Measurements from ENCODE around the gene DAB2IP. TPM values are rescaled to one million over a fixed set of nuclear protein-coding genes. Genes with fewer than 3 reads are reported as not detected.

The DAB2IP gene
- total RNA-seq, 2 experiments from 2014 or later, result 0.06 TPM; not detected in 1

- no peak for ATAC-seq (ENCODE audit: poor library complexity)
- TF ChIP-seq CTCF (IDR thresholded peaks at IDR 0.05), result no peak
- Histone ChIP-seq H3K9me3 (ENCODE audit: control insufficient read depth in 1 of 2, insufficient read depth in 1 of 2, low read length in 2 of 2) (no peaks in the 10 kb centered on the region), H3K36me3 (ENCODE audit: insufficient read depth, low read length) (no peaks in the 10 kb centered on the region), H3K4me1 (ENCODE audit: insufficient read depth, low read length) (no peaks in the 10 kb centered on the region), H3K4me3 (ENCODE audit: low read length) (no peak overlapping the region), H3K27ac (ENCODE audit: low read depth in 1 of 2, low read length in 2 of 2) (no peak overlapping the region), H3K27me3 (ENCODE audit: control insufficient read depth in 1 of 2, insufficient read depth in 2 of 2, low read length in 2 of 2) (no peaks in the 10 kb centered on the region)
- Mint-ChIP-seq H3K4me3 (no peak overlapping the region), H3K36me3 (ENCODE audit: low read depth) (no peaks in the 10 kb centered on the region), H3K4me1 (ENCODE audit: low read depth) (no peaks in the 10 kb centered on the region), H3K27me3 (no peaks in the 10 kb centered on the region), H3K27ac (no peak overlapping the region), H3K9me3 (no peaks in the 10 kb centered on the region)
- CTCF ChIA-PET, result no interaction called here
- intact Hi-C loops (cut with DNase I, micrococcal nuclease), result no loop called here
- DNase-seq, result no peak
- POLR2A ChIA-PET, result no interaction called here
These were observed 160.8 kb downstream of the DAB2IP start for GRCh38 chr9:121812159-121812735.

GRCh38 chr9:121813519-121814210, 162.2 kb downstream of the DAB2IP start:
- CTCF ChIA-PET, result no interaction called here
- H3K27me3 ChIP-seq (ENCODE audit: control insufficient read depth in 1 of 2, insufficient read depth in 2 of 2, low read length in 2 of 2), result no peaks in the 10 kb centered on the region
- H3K36me3 Mint-ChIP-seq (ENCODE audit: low read depth), result no peaks in the 10 kb centered on the region

DNA sequence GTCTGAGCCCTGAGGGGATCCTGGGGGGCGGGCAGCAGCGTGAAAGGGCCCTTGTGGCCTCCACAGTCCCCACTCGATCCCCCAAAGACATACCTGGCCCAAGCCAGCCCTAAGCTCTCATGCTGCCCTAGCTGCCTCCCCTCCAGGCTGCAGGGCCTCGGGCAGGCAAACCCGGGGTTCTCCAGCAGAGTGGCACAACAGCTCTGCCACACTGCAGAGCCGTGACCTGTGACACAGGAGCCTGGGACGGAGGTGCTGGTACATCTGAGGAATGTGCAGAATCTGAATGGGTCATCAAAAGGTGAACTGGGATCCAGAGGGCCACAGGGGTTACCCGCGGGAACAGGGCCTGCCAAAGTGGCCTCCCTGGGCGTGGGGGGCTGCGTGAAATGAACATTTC, 163.2 kb downstream of the DAB2IP start:
- no peak overlapping the region for H3K4me3 ChIP-seq (ENCODE audit: low read length)
- H3K9me3 ChIP-seq (ENCODE audit: control insufficient read depth in 1 of 2, insufficient read depth in 1 of 2, low read length in 2 of 2), result no peaks in the 10 kb centered on the region
- no peaks in the 10 kb centered on the region for H3K36me3 Mint-ChIP-seq (ENCODE audit: low read depth)
- no peak for TF ChIP-seq CTCF (IDR thresholded peaks at IDR 0.05)
- ATAC-seq (ENCODE audit: poor library complexity) (no peak), DNase-seq (no peak)
- H3K36me3 ChIP-seq (ENCODE audit: insufficient read depth, low read length), result no peaks in the 10 kb centered on the region
- POLR2A ChIA-PET, result no interaction called here
- no peaks in the 10 kb centered on the region for H3K27me3 ChIP-seq (ENCODE audit: control insufficient read depth in 1 of 2, insufficient read depth in 2 of 2, low read length in 2 of 2)
- H3K27me3 Mint-ChIP-seq, result no peaks in the 10 kb centered on the region
- no peak overlapping the region for H3K27ac Mint-ChIP-seq
- H3K27ac ChIP-seq (ENCODE audit: low read depth in 1 of 2, low read length in 2 of 2), result no peak overlapping the region
- H3K9me3 Mint-ChIP-seq, result no peaks in the 10 kb centered on the region
- H3K4me3 Mint-ChIP-seq, result no peak overlapping the region
- CTCF ChIA-PET, result no interaction called here
- H3K4me1 ChIP-seq (ENCODE audit: insufficient read depth, low read length), result no peaks in the 10 kb centered on the region
- no peaks in the 10 kb centered on the region for H3K4me1 Mint-ChIP-seq (ENCODE audit: low read depth)
- intact Hi-C loops (cut with DNase I, micrococcal nuclease), result no loop called here

More at GRCh38 chr9:121813519-121814210, 162.2 kb downstream of the DAB2IP start:
- no peaks in the 10 kb centered on the region for H3K36me3 ChIP-seq (ENCODE audit: insufficient read depth, low read length)
- no peaks in the 10 kb centered on the region for H3K9me3 Mint-ChIP-seq
- intact Hi-C loops (cut with DNase I, micrococcal nuclease), result no loop called here
- no peak overlapping the region for H3K4me3 ChIP-seq (ENCODE audit: low read length)
- POLR2A ChIA-PET, result no interaction called here
- H3K4me3 Mint-ChIP-seq, result no peak overlapping the region
- no peaks in the 10 kb centered on the region for H3K4me1 ChIP-seq (ENCODE audit: insufficient read depth, low read length)
- no peaks in the 10 kb centered on the region for H3K9me3 ChIP-seq (ENCODE audit: control insufficient read depth in 1 of 2, insufficient read depth in 1 of 2, low read length in 2 of 2)
- ATAC-seq (ENCODE audit: poor library complexity) (no peak), DNase-seq (no peak)
- H3K27ac ChIP-seq (ENCODE audit: low read depth in 1 of 2, low read length in 2 of 2), result no peak overlapping the region
- no peaks in the 10 kb centered on the region for H3K27me3 Mint-ChIP-seq
- no peak for TF ChIP-seq CTCF (IDR thresholded peaks at IDR 0.05)
- no peak overlapping the region for H3K27ac Mint-ChIP-seq
- no peaks in the 10 kb centered on the region for H3K4me1 Mint-ChIP-seq (ENCODE audit: low read depth)

All from CD4-positive, alpha-beta T cell (primary cell).